HepG2 (cell line): ENCODE results near the gene TRUB1. TPM values are rescaled to one million over a fixed set of nuclear protein-coding genes. Genes with fewer than 3 reads are reported as not detected.

Experiments
- CC2D1A ChIP-seq: sonication (generic); formaldehyde crosslinking; IDR thresholded peaks from 2 replicates; pipeline ENCODE4 v1.8.1; 2023; ENCODE audit warnings: mild to moderate bottlenecking, missing genetic modification reagents
- DNMT1 ChIP-seq: sonication (generic); formaldehyde crosslinking; IDR thresholded peaks from 2 replicates; pipeline ENCODE4 v1.5.1; 2020; ENCODE audit warnings: mild to moderate bottlenecking, missing genetic modification reagents
- HCFC1 ChIP-seq: fragments of 150-350 bp; IDR thresholded peaks from 2 replicates; pipeline ENCODE4 v1.6.1; 2014; ENCODE audit warnings: low read depth, low read length
- KDM2A ChIP-seq: sonication (generic); formaldehyde crosslinking; IDR thresholded peaks from 2 replicates; pipeline ENCODE4 v1.4.0; 2020; ENCODE audit warnings: low read depth, missing genetic modification reagents, borderline replicate concordance
- MIXL1 ChIP-seq: IDR thresholded peaks from 2 replicates; pipeline ENCODE4 v1.6.1; 2016
- PLRG1 ChIP-seq: fragments of 450-650 bp; conservative IDR thresholded peaks from 2 replicates; pipeline ENCODE4 v1.6.1; 2016
- SRY ChIP-seq: sonication (generic); formaldehyde crosslinking; IDR thresholded peaks from 2 replicates; pipeline ENCODE4 v1.8.0; 2022; ENCODE audit warnings: mild to moderate bottlenecking, missing genetic modification reagents
- TEAD2 ChIP-seq: sonication (generic); formaldehyde crosslinking; IDR thresholded peaks from 2 replicates; pipeline ENCODE4 v1.9.0; 2021; ENCODE audit warnings: missing genetic modification reagents
- ZEB1 ChIP-seq: IDR thresholded peaks from 2 replicates; pipeline ENCODE4 v1.6.1; 2012; ENCODE audit warnings: mild to moderate bottlenecking, low read depth, inconsistent platforms; ENCODE audit not compliant: insufficient replicate concordance
- ZFP62 ChIP-seq: sonication (generic); formaldehyde crosslinking; IDR thresholded peaks from 2 replicates; pipeline ENCODE4 v1.4.0; 2020; ENCODE audit warnings: missing genetic modification reagents
- ZNF546 ChIP-seq: sonication (generic); formaldehyde crosslinking; conservative IDR thresholded peaks from 2 replicates; pipeline ENCODE4 v1.8.1; 2023; ENCODE audit warnings: mild to moderate bottlenecking, missing genetic modification reagents
- ZNF564 ChIP-seq: sonication (generic); formaldehyde crosslinking; IDR thresholded peaks from 2 replicates; pipeline ENCODE4 v1.8.1; 2023; ENCODE audit warnings: mild to moderate bottlenecking, missing genetic modification reagents
- ZNF879 ChIP-seq: sonication (generic); formaldehyde crosslinking; IDR thresholded peaks from 2 replicates; pipeline ENCODE4 v1.8.1; 2023; ENCODE audit warnings: missing genetic modification reagents
- polyA plus RNA-seq, 8 experiments: library from polyadenylated mRNA; depleted of rRNA in 3 of 8; stranded (reverse) in 7 of 8; unstranded in 1 of 8; fragments of >200 nt; fragmentation: Illumina TruSeq in 4 of 8; extraction: Trizol in 4 of 8; gene quantifications; 2 replicates each; pipeline versions ENCODE4 v1.2.1 to v1.2.3, GENCODE V29; 2011 to 2016; ENCODE audit warnings: low read depth in 4 of 8, missing spikeins in 1 of 8, mixed read lengths in 1 of 8; ENCODE audit not compliant: insufficient read depth in 1 of 8
- total RNA-seq, 5 experiments: library from RNA; depleted of rRNA; stranded (reverse); fragments of >200 nt; fragmentation: Illumina TruSeq; extraction: Trizol; gene quantifications; 2 replicates each; pipeline ENCODE4 v1.2.3, GENCODE V29; 2016; ENCODE audit warnings: low read depth in 1 of 5
- TF ChIP-seq, protein P1 (sequence below): sonication (generic); formaldehyde crosslinking; IDR thresholded peaks from 2 replicates; pipeline ENCODE4 v1.4.0; 2020; ENCODE audit warnings: missing genetic modification reagents
- TF ChIP-seq, protein P2 (sequence below): sonication (generic); formaldehyde crosslinking; IDR thresholded peaks from 2 replicates; pipeline ENCODE4 v1.5.0; 2020; ENCODE audit warnings: mild to moderate bottlenecking, missing genetic modification reagents
- TF ChIP-seq, protein P3 (sequence below): sonication (generic); IDR thresholded peaks from 2 replicates; pipeline ENCODE4 v1.6.1; 2016; ENCODE audit warnings: low read depth, borderline replicate concordance

The TRUB1 gene
- total and polyA plus RNA-seq, 2 of the 13 experiments (the other 11 are each of a cell fraction or from before 2014, with no cell fraction given), result 10.6 to 38.9 TPM

DNA sequence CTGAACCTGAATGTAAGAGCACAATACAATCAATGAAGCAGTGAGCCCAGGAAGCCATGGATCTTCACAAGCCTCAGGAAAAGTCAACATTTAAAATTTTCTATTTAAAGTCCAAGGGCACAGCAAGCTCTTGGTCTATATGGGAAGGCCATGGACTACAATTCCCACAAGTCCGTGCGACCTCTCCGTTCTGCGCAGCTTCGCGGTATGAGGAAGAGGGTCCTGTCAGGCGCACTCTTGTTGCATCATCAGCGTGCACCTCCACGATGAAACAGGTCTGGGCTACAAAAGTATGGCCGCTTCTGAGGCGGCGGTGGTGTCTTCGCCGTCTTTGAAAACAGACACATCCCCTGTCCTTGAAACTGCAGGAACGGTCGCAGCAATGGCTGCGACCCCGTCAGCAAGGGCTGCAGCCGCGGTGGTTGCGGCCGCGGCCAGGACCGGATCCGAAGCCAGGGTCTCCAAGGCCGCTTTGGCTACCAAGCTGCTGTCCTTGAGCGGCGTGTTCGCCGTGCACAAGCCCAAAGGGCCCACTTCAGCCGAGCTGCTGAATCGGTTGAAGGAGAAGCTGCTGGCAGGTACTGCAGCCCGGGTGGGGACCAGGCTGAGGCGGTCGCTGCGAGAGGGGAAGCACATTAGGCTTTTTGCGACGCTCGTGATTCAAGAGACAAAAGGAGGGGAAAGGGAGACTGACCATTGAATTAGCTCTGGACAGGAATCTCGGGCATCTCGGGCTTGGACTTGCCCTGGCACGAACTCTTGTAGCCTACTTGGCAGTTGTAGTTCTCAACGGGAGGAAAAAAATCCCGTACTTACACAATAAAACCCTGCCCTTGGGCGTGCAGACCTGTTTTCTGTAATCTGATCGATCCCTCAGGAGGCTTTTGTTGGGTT, at the start of gene TRUB1 (continued):
- TF ChIP-seq CC2D1A (no peak), HCFC1 (peak; percentile 97), MIXL1 (CRISPR knock-in tag) (0 out of 2 replicates have a peak, but pooled peaks have one; percentile 40), TEAD2 (CRISPR knock-in tag) (no peak), KDM2A (CRISPR knock-in tag) (peak; percentile 92), DNMT1 (CRISPR knock-in tag) (0 out of 2 replicates have a peak, but pooled peaks have one; percentile 69), ZNF879 (CRISPR knock-in tag) (no peak), ZNF564 (CRISPR knock-in tag) (no peak), ZNF546 (CRISPR knock-in tag) (no peak), ZFP62 (no peak), ZEB1 (no peak), PLRG1 (no peak), SRY (peak; percentile 48; the same call in 1 of the 2 replicates)
- TF ChIP-seq, protein P1, sequence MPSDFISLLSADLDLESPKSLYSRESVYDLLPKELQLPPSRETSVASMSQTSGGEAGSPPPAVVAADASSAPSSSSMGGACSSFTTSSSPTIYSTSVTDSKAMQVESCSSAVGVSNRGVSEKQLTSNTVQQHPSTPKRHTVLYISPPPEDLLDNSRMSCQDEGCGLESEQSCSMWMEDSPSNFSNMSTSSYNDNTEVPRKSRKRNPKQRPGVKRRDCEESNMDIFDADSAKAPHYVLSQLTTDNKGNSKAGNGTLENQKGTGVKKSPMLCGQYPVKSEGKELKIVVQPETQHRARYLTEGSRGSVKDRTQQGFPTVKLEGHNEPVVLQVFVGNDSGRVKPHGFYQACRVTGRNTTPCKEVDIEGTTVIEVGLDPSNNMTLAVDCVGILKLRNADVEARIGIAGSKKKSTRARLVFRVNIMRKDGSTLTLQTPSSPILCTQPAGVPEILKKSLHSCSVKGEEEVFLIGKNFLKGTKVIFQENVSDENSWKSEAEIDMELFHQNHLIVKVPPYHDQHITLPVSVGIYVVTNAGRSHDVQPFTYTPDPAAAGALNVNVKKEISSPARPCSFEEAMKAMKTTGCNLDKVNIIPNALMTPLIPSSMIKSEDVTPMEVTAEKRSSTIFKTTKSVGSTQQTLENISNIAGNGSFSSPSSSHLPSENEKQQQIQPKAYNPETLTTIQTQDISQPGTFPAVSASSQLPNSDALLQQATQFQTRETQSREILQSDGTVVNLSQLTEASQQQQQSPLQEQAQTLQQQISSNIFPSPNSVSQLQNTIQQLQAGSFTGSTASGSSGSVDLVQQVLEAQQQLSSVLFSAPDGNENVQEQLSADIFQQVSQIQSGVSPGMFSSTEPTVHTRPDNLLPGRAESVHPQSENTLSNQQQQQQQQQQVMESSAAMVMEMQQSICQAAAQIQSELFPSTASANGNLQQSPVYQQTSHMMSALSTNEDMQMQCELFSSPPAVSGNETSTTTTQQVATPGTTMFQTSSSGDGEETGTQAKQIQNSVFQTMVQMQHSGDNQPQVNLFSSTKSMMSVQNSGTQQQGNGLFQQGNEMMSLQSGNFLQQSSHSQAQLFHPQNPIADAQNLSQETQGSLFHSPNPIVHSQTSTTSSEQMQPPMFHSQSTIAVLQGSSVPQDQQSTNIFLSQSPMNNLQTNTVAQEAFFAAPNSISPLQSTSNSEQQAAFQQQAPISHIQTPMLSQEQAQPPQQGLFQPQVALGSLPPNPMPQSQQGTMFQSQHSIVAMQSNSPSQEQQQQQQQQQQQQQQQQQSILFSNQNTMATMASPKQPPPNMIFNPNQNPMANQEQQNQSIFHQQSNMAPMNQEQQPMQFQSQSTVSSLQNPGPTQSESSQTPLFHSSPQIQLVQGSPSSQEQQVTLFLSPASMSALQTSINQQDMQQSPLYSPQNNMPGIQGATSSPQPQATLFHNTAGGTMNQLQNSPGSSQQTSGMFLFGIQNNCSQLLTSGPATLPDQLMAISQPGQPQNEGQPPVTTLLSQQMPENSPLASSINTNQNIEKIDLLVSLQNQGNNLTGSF (CRISPR knock-in tag), result no peak
- TF ChIP-seq, protein P2, sequence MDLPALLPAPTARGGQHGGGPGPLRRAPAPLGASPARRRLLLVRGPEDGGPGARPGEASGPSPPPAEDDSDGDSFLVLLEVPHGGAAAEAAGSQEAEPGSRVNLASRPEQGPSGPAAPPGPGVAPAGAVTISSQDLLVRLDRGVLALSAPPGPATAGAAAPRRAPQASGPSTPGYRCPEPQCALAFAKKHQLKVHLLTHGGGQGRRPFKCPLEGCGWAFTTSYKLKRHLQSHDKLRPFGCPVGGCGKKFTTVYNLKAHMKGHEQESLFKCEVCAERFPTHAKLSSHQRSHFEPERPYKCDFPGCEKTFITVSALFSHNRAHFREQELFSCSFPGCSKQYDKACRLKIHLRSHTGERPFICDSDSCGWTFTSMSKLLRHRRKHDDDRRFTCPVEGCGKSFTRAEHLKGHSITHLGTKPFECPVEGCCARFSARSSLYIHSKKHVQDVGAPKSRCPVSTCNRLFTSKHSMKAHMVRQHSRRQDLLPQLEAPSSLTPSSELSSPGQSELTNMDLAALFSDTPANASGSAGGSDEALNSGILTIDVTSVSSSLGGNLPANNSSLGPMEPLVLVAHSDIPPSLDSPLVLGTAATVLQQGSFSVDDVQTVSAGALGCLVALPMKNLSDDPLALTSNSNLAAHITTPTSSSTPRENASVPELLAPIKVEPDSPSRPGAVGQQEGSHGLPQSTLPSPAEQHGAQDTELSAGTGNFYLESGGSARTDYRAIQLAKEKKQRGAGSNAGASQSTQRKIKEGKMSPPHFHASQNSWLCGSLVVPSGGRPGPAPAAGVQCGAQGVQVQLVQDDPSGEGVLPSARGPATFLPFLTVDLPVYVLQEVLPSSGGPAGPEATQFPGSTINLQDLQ (CRISPR knock-in tag), result no peak
- TF ChIP-seq, protein P3, sequence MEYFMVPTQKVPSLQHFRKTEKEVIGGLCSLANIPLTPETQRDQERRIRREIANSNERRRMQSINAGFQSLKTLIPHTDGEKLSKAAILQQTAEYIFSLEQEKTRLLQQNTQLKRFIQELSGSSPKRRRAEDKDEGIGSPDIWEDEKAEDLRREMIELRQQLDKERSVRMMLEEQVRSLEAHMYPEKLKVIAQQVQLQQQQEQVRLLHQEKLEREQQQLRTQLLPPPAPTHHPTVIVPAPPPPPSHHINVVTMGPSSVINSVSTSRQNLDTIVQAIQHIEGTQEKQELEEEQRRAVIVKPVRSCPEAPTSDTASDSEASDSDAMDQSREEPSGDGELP, result no peak
